H1 (cell line): Measurements from ENCODE around the gene ST6GALNAC3. TPM values are rescaled to one million over a fixed set of nuclear protein-coding genes. Genes with fewer than 3 reads are reported as not detected.

ENCODE experiments used
- CTCF ChIA-PET: fragments of 300-600 bp; sonication (Branson Sonifier 250); formaldehyde crosslinking; loops from one replicate; lab custom pipeline; 2021; ENCODE audit not compliant: partially characterized antibody; lab: Charles Lee
- POLR2A ChIA-PET: fragments of 300-600 bp; sonication (Branson Sonifier 250); formaldehyde crosslinking; loops from one replicate; lab custom pipeline; 2021; ENCODE audit warnings: inconsistent platforms; ENCODE audit not compliant: partially characterized antibody; lab: Charles Lee
- DNase-seq, 2 experiments: peaks; one replicate each; pipeline versions ENCODE4 v3.0.0 to v3.0.0-alpha.2; 2010 to 2022; ENCODE audit warnings: low spot score in 2 of 2, low read depth in 1 of 2, mixed read lengths in 1 of 2
- FAIRE-seq: peaks from 2 replicates; lab custom pipeline; 2011; peaks lifted over from hg19 to GRCh38; lab: Jason Lieb, UNC
- H2AFZ ChIP-seq: 2 replicates; pipeline ENCODE4 v1.8.1; 2012; ENCODE audit warnings: low read length, inconsistent platforms
- H2AK5ac ChIP-seq: 2 replicates; pipeline ENCODE4 v1.6.1; 2013; ENCODE audit warnings: low read depth, low read length
- H2BK120ac ChIP-seq: replicated peaks from 2 replicates; pipeline ENCODE3; 2013; ENCODE audit warnings: low read depth, low read length, inconsistent platforms
- H2BK12ac ChIP-seq: 2 replicates; pipeline ENCODE4 v1.6.1; 2013; ENCODE audit warnings: low read depth, low read length
- H2BK15ac ChIP-seq: 2 replicates; pipeline ENCODE4 v1.6.1; 2013; ENCODE audit warnings: low read length
- H2BK20ac ChIP-seq: 2 replicates; pipeline ENCODE4 v1.6.1; 2013; ENCODE audit warnings: low read length
- H2BK5ac ChIP-seq: 2 replicates; pipeline ENCODE4 v1.6.1; 2013; ENCODE audit warnings: low read depth, low read length
- H3K14ac ChIP-seq: 2 replicates; pipeline ENCODE4 v1.6.1; 2013; ENCODE audit warnings: inconsistent platforms; ENCODE audit not compliant: insufficient read length
- H3K18ac ChIP-seq: 2 replicates; pipeline ENCODE4 v1.6.1; 2013; ENCODE audit warnings: low read length; ENCODE audit errors: extremely low read depth
- H3K23ac ChIP-seq: 2 replicates; pipeline ENCODE4 v1.6.1; 2013; ENCODE audit warnings: inconsistent platforms; ENCODE audit not compliant: insufficient read length
- H3K23me2 ChIP-seq: 2 replicates; pipeline ENCODE4 v1.6.1; 2013; ENCODE audit warnings: low read depth, low read length
- H3K27ac ChIP-seq: 2 replicates; pipeline ENCODE4 v1.6.1; 2011; ENCODE audit warnings: low read depth, low read length, inconsistent platforms
- H3K27me3 ChIP-seq, 4 experiments: replicated peaks in 1 of 4; 1 replicate in 1 of 4; 2 replicates in 3 of 4; pipeline versions ENCODE4 v1.6.1 to v1.8.1; 2011 to 2013; ENCODE audit warnings: low read length in 3 of 4, mild to moderate bottlenecking in 3 of 4, inconsistent platforms in 2 of 4, mixed read lengths in 2 of 4, moderate library complexity in 1 of 4; ENCODE audit not compliant: control insufficient read depth in 3 of 4, insufficient read depth in 3 of 4; ENCODE audit errors: extremely low read depth in 1 of 4
- H3K36me3 ChIP-seq, 4 experiments: 2 replicates each; pipeline versions ENCODE4 v1.6.1 to v1.8.1; 2011 to 2013; ENCODE audit warnings: mild to moderate bottlenecking in 4 of 4, low read length in 3 of 4, moderate library complexity in 2 of 4, control low read depth in 1 of 4, inconsistent platforms in 1 of 4; ENCODE audit not compliant: insufficient read depth in 4 of 4, control insufficient read depth in 2 of 4
- H3K4ac ChIP-seq: replicated peaks from 2 replicates; pipeline ENCODE3; 2013; ENCODE audit warnings: low read length, low read depth, mixed read lengths, inconsistent platforms; ENCODE audit not compliant: insufficient read length
- H3K4me1 ChIP-seq, 4 experiments: replicated peaks in 1 of 4; 1 replicate in 1 of 4; 2 replicates in 3 of 4; pipeline versions ENCODE4 v1.6.1 to v1.8.1; 2011 to 2013; ENCODE audit warnings: low read length in 3 of 4, inconsistent platforms in 2 of 4, mixed read lengths in 1 of 4; ENCODE audit not compliant: insufficient read depth in 4 of 4, control insufficient read depth in 3 of 4
- H3K4me2 ChIP-seq, 2 experiments: 2 replicates each; pipeline versions ENCODE4 v1.6.1 to v1.8.1; 2011 to 2013; ENCODE audit warnings: low read depth in 2 of 2, low read length in 2 of 2, control low read depth in 1 of 2, inconsistent platforms in 1 of 2, mild to moderate bottlenecking in 1 of 2; ENCODE audit not compliant: insufficient read depth in 1 of 2
- H3K4me3 ChIP-seq, 4 experiments: fragments of 200-600, 300-600 bp in 1 of 4; sonication (generic), shearing (Covaris generic), sonication (Bioruptor Twin) in 1 of 4; 2 replicates each; pipeline versions ENCODE4 v1.5.1 to v1.8.1; 2011 to 2016; ENCODE audit warnings: low read length in 4 of 4, low read depth in 3 of 4, control low read depth in 2 of 4, inconsistent platforms in 2 of 4, mild to moderate bottlenecking in 2 of 4, mixed read lengths in 1 of 4, moderate library complexity in 1 of 4; ENCODE audit not compliant: insufficient read depth in 2 of 4; ENCODE audit errors: extremely low read depth in 1 of 4
- H3K56ac ChIP-seq: replicated peaks from 2 replicates; pipeline ENCODE3; 2013; ENCODE audit warnings: low read depth, mild to moderate bottlenecking, mixed read lengths, low read length, inconsistent platforms; ENCODE audit not compliant: insufficient read length
- H3K79me1 ChIP-seq: 2 replicates; pipeline ENCODE4 v1.6.1; 2013; ENCODE audit warnings: low read depth, low read length, control low read depth
- H3K79me2 ChIP-seq, 2 experiments: 2 replicates each; pipeline versions ENCODE4 v1.6.1 to v1.8.1; 2012 to 2013; ENCODE audit warnings: low read length in 2 of 2, mild to moderate bottlenecking in 2 of 2, inconsistent platforms in 1 of 2; ENCODE audit not compliant: insufficient read depth in 2 of 2, control insufficient read depth in 1 of 2
- H3K9ac ChIP-seq, 4 experiments: replicated peaks in 1 of 4; 1 replicate in 1 of 4; 2 replicates in 3 of 4; pipeline versions ENCODE4 v1.6.1 to v1.8.1; 2011 to 2013; ENCODE audit warnings: low read depth in 3 of 4, low read length in 3 of 4, control low read depth in 2 of 4, mild to moderate bottlenecking in 2 of 4, moderate library complexity in 2 of 4, inconsistent platforms in 1 of 4; ENCODE audit errors: extremely low read depth in 1 of 4
- H3K9me3 ChIP-seq, 2 experiments: 2 replicates each; pipeline versions ENCODE4 v1.6.1 to v1.8.1; 2012 to 2013; ENCODE audit warnings: mild to moderate bottlenecking in 2 of 2, moderate library complexity in 2 of 2, control low read depth in 1 of 2, inconsistent platforms in 1 of 2, low read depth in 1 of 2, low read length in 1 of 2, mixed read lengths in 1 of 2; ENCODE audit not compliant: insufficient read depth in 2 of 2
- H4K20me1 ChIP-seq, 2 experiments: replicated peaks in 1 of 2; 2 replicates each; pipeline versions ENCODE3 to v1.8.1; 2011 to 2013; ENCODE audit warnings: inconsistent platforms in 2 of 2, low read length in 2 of 2, mild to moderate bottlenecking in 1 of 2; ENCODE audit not compliant: insufficient read depth in 2 of 2, control insufficient read depth in 1 of 2
- H4K5ac ChIP-seq: 2 replicates; pipeline ENCODE4 v1.6.1; 2013; ENCODE audit warnings: low read length, low read depth, mixed read lengths, inconsistent platforms; ENCODE audit not compliant: insufficient read length
- H4K8ac ChIP-seq: 2 replicates; pipeline ENCODE4 v1.8.0; 2013; ENCODE audit warnings: mild to moderate bottlenecking, moderate library complexity, low read length, inconsistent platforms; ENCODE audit not compliant: insufficient read depth; ENCODE audit errors: extremely low read depth
- H4K91ac ChIP-seq: replicated peaks from 2 replicates; pipeline ENCODE3; 2013; ENCODE audit warnings: low read length, mixed read lengths, inconsistent platforms; ENCODE audit not compliant: insufficient read length
- FOSL1 ChIP-seq: IDR thresholded peaks from 2 replicates; pipeline ENCODE4 v1.6.1; 2011; ENCODE audit warnings: mild to moderate bottlenecking, low read depth, low read length, moderate library complexity; ENCODE audit not compliant: insufficient read depth
- JUN ChIP-seq: IDR thresholded peaks from 2 replicates; pipeline ENCODE4 v1.6.1; 2011; ENCODE audit warnings: low read depth, mild to moderate bottlenecking, improper control_type of control experiment, low read length
- PHF8 ChIP-seq: fragments of 200-600 bp; sonication (generic); conservative IDR thresholded peaks from 2 replicates; pipeline ENCODE4 v1.7.1; 2012; ENCODE audit warnings: low read depth, mild to moderate bottlenecking, inconsistent platforms, low read length, moderate library complexity
- POLR2AphosphoS5 ChIP-seq: IDR thresholded peaks from 2 replicates; pipeline ENCODE4 v1.6.1; 2011; ENCODE audit warnings: low read depth, low read length
- WGBS, 2 experiments: shearing (Covaris generic) in 1 of 2; methylation state at CpG; one replicate each; pipeline versions ENCODE4 v1.1.6 to v1.1.7; 2013 to 2015; ENCODE audit warnings: low lambda C conversion rate in 2 of 2, mixed read lengths in 2 of 2, inconsistent platforms in 1 of 2, low coverage in 1 of 2, missing lambda C conversion rate in 1 of 2; ENCODE audit not compliant: insufficient replicate concordance in 2 of 2, insufficient coverage in 1 of 2, insufficient read length in 1 of 2; ENCODE audit errors: extremely low coverage in 1 of 2, missing lambda C conversion rate in 1 of 2; 5-methylcytosine and 5-hydroxymethylcytosine counted together
- polyA plus RNA-seq, 7 experiments: library from polyadenylated mRNA; depleted of rRNA in 3 of 7; stranded (reverse) in 5 of 7; unstranded in 2 of 7; fragments of >200 nt in 5 of 7; fragments of 200-250 nt in 2 of 7; gene quantifications; 1 replicate in 5 of 7; 2 replicates in 1 of 7; 4 replicates in 1 of 7; pipeline versions ENCODE4 v1.2.1 to v1.2.3, GENCODE V29; 2011 to 2013; ENCODE audit warnings: missing spikeins in 2 of 7, mixed read lengths in 2 of 7
- total RNA-seq: library from RNA; stranded (reverse); fragmentation: NEBNext Ultra II Directional; extraction: Animal tissue kit (Norgen Biotek cat#: 25700); gene quantifications from 2 replicates; pipeline ENCODE4 v1.2.1, GENCODE V29; 2021

Gene ST6GALNAC3
- total and polyA plus RNA-seq, 2 of the 8 experiments (the other 6 are each of a cell fraction or from before 2014, with no cell fraction given), result 4.9 to 19.0 TPM

GRCh38 chr1:76470166-76470565, 395.6 kb downstream of the ST6GALNAC3 start:
- WGBS, 2 experiments, result 92% methylated on average over 1 of the region's 1 CpG; no CpG with 5 or more reads in 1 of the 2 experiments
- Histone ChIP-seq H3K18ac (no peak overlapping the region), H3K79me1 (no peaks in the 10 kb centered on the region), H2BK5ac (no peak overlapping the region), H3K4me2 (no peak overlapping the region), H2BK120ac (no peak overlapping the region), H2AFZ (no peak overlapping the region), H2BK15ac (no peak overlapping the region), H4K8ac (no peak overlapping the region), H3K9me3 (no peaks in the 10 kb centered on the region), H3K23ac (no peak overlapping the region), H3K23me2 (no peaks in the 10 kb centered on the region), H4K91ac (no peak overlapping the region), H3K4me3 (no peak overlapping the region), H2AK5ac (no peak overlapping the region), H3K27ac (no peak overlapping the region), H3K14ac (no peak overlapping the region), H3K9ac (no peak overlapping the region), H4K5ac (no peak overlapping the region), H2BK20ac (no peak overlapping the region), H3K79me2 (no peaks in the 10 kb centered on the region), H3K56ac (no peak overlapping the region), H2BK12ac (no peak overlapping the region), H3K27me3 (no peaks in the 10 kb centered on the region), H3K4ac (no peak overlapping the region), H3K36me3 (no peaks in the 10 kb centered on the region), H4K20me1 (no peaks in the 10 kb centered on the region), H3K4me1 (no peaks in the 10 kb centered on the region)
- DNase-seq (no peak), FAIRE-seq (no peak)
- POLR2A ChIA-PET, result no interaction called here
- CTCF ChIA-PET, result interaction anchor here (0.6 kb wide), 1 partner anchor 141 kb away, joined by 3 read pairs; no protein-coding TSS in a partner anchor
- no peak for TF ChIP-seq PHF8
- no peak for TF ChIP-seq FOSL1
- no peak for TF ChIP-seq JUN
- no peak for TF ChIP-seq POLR2AphosphoS5
